HG03108 (cell line): ENCODE results near the gene BOC.

Experiments
- ATAC-seq: cut with Tn5 transposase; IDR thresholded peaks from one replicate; pipeline ENCODE4 v1.9.1; 2021; ENCODE audit warnings: moderate library complexity; ENCODE audit not compliant: unreplicated experiment

BOC gene

GRCh38 chr3:113283306-113283705 lies 71.9 kb downstream of the BOC start:
- ATAC-seq = no peak

- ATAC-seq = no peak
Observed at GRCh38 chr3:113284453-113285050, 73.2 kb downstream of the BOC start.

GRCh38 chr3:113285226-113285625 lies 73.9 kb downstream of the BOC start:
- no peak for ATAC-seq

GRCh38 chr3:113285741-113286140 lies 74.4 kb downstream of the BOC start:
- ATAC-seq = no peak

GRCh38 chr3:113286524-113286923 lies 75.2 kb downstream of the BOC start:
- ATAC-seq = no peak

- ATAC-seq = no peak
Observed at GRCh38 chr3:113287111-113287802, 75.9 kb downstream of the BOC start.

GRCh38 chr3:113287803-113288648 lies 76.7 kb downstream of the BOC start:
- ATAC-seq = no peak

- no peak for ATAC-seq
Observed at GRCh38 chr3:113288881-113289280, 77.5 kb downstream of the BOC start.

- ATAC-seq = no peak
Observed at GRCh38 chr3:113291572-113291971, 80.2 kb downstream of the BOC start.

- no peak for ATAC-seq
Observed at GRCh38 chr3:113292933-113293332, 81.6 kb downstream of the BOC start.

- no peak for ATAC-seq
Observed at GRCh38 chr3:113293348-113293747, 82.0 kb downstream of the BOC start.

- no peak for ATAC-seq
Observed at GRCh38 chr3:113295463-113295862, 84.1 kb downstream of the BOC start.

GRCh38 chr3:113297287-113297686 lies 85.9 kb downstream of the BOC start:
- no peak for ATAC-seq

- no peak for ATAC-seq
Observed at GRCh38 chr3:113297841-113298240, 86.5 kb downstream of the BOC start.

GRCh38 chr3:113300596-113300995 lies 89.2 kb downstream of the BOC start:
- ATAC-seq = no peak

- ATAC-seq = no peak
Observed at GRCh38 chr3:113304102-113304501, 92.7 kb downstream of the BOC start.

- ATAC-seq = no peak
Observed at GRCh38 chr3:113304856-113305540, 93.6 kb downstream of the BOC start.

- no peak for ATAC-seq
Observed at GRCh38 chr3:113310960-113311359, 99.6 kb downstream of the BOC start.

GRCh38 chr3:113312416-113312815 lies 101.1 kb downstream of the BOC start:
- ATAC-seq = no peak

- no peak for ATAC-seq
Observed at GRCh38 chr3:113314923-113315322, 103.6 kb downstream of the BOC start.

- no peak for ATAC-seq
Observed at GRCh38 chr3:113329757-113330156, 118.4 kb downstream of the BOC start.
